ENCODE results near the gene FAM229B.
"Not testable (repeated sequence)": the region's sequence is repeated elsewhere in the genome, so short reads cannot be mapped to it uniquely, and the experiment has no call there.

Gene FAM229B, protein sequence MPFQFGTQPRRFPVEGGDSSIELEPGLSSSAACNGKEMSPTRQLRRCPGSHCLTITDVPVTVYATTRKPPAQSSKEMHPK

DNA sequence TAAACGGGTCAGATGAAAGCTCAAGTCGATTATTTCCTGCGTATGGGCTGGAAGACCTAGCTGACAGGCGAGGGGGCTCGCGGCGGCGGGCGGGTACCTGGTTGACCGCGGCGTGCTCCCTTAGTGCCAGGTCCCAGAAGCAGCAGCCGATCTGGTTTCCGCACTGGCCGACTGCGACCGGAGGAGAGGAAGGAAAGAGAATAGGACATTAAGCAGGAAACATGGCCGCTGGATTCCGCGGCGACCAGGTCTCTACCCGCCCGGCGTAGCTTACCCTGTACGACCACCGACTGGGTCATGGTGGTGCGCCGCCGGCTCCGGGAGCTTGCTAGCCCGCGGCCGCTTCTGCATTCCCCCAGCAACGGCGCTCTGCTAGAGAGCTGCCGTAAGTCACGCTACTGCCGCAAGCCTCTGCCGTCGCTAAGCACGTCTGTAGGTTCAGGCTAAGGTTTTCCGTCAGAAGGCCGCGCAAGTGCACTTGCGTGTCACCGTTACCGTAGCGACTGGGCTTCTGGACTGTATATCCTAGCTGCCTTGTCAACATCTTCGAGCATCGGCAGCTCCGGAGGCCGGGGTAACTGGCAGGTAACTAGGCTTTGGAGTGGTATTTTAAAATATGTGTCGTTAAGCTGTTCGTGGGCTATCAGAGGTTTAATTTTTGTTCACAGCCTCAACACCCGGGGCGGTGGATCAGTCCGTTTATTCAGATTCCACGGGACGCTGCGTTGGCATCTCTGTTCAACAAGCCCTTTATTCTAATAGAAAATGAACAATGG is at the start of gene FAM229B, which contains the start of gene TUBE1:
FAM229B (plus strand) TSS at position 456 of the 776 bp plus-strand sequence. CDS start 11,693 bp downstream, outside the sequence.
TUBE1 (minus strand) TSS at position 347 of the 776 bp plus-strand sequence; CDS start at position 299, 48 bp downstream.
- FAIRE-seq, result peak; percentile 60
- peak; percentile 90 for DNase-seq (ENCODE audit: low spot score)

DNA sequence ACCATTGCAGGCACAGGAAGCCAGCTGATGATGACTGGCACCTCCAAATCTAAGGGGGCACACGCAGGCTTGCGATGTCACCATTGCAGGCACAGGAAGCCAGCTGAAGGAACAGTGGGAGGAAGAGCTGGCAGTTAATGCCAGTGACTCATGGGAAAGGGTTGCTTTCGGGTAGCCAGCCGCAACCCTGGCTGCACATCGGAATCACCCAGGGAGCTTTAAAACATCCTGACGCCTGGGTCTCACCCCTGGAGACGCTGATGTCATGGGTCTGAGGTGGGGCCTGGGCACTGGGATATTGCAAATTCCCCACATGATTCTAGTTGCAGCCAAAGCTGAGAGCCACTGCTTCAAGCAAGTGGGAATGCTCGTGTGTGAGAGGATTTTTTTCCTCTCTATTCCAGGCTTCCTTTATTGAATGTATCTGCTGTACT is 49.6 kb upstream of the FAM229B start:
- FAIRE-seq, result peak; percentile 82
- peak; percentile 91 for DNase-seq (ENCODE audit: low spot score)

DNA sequence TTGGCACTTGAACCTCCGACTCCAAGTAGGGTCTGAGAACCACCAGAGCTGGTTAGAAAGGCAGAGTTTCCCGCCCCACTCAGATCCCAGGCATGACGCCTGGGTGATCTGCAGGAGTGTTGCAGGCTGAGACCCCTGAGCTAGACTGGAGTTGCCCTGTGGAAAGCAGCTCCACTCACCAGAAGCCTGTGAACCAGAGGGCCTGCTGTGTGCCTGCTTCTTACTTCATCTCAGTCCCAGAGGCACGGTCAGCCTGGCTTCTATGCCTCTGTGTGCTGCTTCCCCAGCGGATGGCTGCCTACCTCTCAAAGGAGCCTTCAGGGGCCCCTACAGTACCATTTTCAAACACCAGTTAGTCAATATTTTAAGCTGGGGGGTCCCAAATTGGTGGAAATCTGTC is 49.1 kb upstream of the FAM229B start:
- FAIRE-seq, result no peak

DNA sequence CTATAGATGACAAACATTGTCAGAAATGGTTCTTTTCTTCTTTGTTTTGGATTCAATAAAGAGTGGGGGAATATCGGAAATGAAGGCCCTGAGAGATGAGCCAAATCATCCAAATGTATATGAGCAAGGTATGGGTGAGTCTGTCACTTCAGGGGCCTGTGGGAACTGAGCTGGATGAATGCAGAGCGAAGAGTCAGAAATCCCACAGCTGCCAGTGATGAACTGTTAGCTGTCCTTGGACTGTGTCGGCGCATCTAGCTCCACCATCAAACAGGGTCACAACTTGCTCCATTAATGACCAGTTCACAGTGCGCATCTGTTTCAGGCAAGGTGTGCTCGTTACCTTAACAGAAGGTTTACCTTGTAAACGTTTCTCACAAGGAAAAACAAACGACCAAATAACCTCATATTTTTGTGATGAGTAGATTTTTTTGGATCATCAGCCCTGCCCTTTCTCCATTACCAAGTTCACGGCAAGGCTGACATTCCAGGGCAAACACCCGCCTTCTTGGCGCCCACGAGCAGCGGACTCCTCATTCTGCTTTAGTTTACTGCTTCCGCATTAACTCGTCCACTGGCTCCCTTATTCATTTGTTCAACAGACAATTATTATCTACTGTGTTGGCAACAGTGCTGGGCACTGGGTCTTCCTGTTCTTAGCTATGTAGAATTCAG is 48.5 kb upstream of the FAM229B start:
- DNase-seq (ENCODE audit: low spot score) (no peak), FAIRE-seq (no peak)

More for the DNA sequence above, 49.1 kb upstream of the FAM229B start:
- DNase-seq (ENCODE audit: low spot score), result no peak

DNA sequence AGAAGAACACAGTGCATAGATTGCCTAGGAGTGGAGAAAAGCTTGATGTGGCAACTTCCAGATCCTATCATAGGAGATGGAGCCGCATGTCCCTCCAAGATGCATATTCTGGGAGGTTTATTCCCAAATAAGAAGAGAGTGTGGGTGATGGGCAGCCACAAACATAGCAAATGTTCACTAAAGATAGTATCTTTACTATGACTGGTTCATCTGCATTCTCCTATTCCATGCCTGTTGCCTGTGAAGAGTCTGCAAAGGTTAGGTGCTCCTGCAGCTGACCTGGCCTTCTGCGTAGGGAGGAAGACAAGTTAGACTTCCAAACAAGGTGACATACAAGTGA is 48.0 kb upstream of the FAM229B start:
- DNase-seq (ENCODE audit: low spot score) (no peak), FAIRE-seq (no peak)

DNA sequence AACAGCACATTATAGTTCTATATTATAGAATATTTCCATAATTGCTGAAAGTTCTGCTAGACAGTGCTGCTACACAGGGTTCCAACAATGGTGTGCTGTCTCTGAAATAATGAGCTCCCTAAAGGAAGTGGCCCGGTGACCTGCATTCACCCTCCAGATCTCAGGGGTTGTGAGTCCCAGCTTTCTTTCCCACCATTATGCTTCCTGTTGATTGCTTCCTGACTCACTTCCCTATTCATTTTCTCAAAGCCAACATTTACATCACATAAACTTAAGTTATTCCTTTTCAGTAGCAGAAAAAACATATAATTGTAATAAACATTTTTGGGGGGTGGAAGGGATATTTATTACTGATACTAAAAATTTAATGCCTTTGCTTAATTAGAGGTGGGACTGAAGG is 46.4 kb upstream of the FAM229B start:
- FAIRE-seq, result no peak
- no peak for DNase-seq (ENCODE audit: low spot score)

DNA sequence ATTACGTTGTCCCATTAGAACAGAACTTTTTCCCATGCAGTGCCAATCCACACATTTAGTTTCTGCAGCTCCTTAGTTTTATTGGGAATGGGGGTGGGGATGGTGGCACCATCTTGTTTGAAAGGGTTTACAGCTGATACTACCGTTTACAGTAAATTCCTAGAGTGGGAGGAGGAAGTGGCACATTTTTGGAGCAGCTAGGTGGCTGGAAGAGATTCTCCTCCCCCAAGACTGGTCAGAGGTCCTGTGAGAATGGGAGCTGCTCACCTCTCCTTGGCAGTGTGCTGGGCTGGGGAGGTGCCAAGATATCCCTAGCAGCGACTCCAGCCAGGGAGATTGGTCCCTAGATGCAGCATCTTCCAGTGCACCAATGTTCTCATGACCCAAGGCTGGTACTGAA is 45.9 kb upstream of the FAM229B start:
- FAIRE-seq (no peak), DNase-seq (ENCODE audit: low spot score) (no peak)

DNA sequence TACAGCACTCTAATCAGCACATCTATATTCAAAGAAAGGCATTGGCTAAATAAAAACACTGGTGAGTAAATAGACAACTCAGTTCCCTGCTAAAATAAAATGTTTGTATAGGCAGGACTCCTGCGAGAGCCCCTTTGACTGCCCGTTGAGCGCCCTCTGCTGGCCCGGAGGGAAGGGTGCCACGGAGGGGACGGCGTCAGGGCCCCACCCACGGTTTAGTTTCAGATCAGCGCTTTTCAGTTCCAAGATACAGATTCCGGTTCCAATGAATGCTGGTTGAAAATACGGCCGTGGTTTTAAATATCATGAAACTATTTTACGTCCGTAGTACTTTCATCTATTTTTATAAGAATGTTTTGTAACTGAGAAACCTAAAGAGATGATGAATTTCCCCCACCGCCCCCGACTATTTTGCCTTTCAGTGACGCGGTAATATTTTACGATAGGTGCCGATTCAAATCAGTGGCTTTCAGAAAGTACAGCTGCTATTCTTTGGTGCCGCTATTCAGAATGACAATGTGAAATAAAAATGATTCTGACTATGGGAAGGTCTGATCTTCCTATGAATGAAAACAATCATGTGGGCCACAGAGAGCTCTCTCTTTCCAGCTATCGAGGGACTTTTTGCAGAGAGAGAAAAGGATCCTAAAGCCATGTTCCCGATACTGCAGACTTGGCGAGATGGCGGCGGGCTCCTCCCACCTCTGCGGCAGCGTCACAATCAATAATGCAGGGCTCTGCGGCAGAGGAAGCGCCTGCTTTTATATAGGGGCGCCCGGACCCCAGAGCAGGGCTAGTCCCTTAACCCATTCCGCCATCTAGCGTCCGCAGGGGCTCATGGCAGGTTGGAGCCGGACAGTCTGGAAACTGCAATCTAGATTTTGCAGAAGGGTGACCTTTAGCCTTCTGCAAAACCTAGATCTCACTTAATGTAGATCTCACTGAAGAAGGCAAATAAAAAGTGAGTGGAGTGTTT is 44.1 kb upstream of the FAM229B start:
- FAIRE-seq, result no peak

DNA sequence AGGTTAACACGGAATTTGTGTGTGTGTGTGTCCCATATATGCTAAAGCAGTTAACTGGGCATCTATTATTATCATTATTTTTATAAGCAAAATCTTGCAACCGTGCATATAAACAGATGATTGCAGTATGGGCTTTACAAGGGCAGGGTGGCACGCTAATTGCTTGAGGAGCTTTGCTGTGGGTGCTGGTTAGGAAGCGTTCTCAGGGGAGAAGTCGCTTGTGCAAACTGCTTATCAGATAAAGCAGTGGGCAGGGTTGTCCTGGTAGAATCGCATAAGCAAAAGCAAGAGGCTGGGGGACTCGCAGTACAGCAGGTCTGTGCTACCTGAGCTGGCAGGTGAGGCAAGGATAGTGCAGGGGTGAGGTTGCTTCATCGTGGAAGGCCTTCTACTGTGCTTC is 43.2 kb upstream of the FAM229B start:
- FAIRE-seq (no peak), DNase-seq (ENCODE audit: low spot score) (no peak)

More for the DNA sequence above, 44.1 kb upstream of the FAM229B start:
- DNase-seq (ENCODE audit: low spot score), result peak; percentile 50

DNA sequence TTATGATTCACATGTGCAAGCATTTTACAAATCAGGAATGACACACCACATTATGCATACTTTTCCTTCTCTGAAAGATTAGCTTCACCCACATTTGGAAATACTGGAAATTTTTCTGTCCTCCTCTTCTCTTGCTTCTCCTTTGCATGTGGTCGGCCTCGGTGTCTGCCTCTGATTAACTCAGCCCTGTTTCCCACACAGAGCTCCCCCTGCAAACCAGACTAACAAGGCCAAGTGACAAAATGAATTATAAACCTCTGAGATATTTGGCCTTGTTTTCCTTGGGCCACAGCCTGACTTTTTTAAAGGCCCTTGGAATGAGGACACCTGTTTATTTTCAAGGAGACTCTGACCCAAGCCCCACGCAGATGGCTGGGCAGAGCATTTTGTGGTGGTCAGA is 42.5 kb upstream of the FAM229B start:
- FAIRE-seq, result no peak
- DNase-seq (ENCODE audit: low spot score), result peak; percentile 58

DNA sequence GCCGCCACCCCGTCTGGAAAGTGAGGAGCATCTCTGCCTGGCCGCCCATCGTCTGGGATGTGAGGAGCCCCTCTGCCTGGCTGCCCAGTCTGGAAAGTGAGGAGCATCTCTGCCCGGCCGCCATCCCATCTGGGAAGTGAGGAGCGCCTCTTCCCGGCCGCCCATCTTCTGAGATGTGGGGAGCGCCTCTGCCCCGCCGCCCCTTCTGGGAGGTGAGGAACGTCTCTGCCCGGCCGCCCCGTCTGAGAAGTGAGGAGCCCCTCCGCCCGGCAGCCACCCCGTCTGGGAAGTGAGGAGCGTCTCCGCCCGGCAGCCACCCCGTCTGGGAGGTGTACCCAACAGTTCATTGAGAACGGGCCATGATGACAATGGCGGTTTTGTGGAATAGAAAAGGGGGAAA is 39.9 kb upstream of the FAM229B start:
- DNase-seq (ENCODE audit: low spot score); FAIRE-seq: not testable (repeated sequence)

DNA sequence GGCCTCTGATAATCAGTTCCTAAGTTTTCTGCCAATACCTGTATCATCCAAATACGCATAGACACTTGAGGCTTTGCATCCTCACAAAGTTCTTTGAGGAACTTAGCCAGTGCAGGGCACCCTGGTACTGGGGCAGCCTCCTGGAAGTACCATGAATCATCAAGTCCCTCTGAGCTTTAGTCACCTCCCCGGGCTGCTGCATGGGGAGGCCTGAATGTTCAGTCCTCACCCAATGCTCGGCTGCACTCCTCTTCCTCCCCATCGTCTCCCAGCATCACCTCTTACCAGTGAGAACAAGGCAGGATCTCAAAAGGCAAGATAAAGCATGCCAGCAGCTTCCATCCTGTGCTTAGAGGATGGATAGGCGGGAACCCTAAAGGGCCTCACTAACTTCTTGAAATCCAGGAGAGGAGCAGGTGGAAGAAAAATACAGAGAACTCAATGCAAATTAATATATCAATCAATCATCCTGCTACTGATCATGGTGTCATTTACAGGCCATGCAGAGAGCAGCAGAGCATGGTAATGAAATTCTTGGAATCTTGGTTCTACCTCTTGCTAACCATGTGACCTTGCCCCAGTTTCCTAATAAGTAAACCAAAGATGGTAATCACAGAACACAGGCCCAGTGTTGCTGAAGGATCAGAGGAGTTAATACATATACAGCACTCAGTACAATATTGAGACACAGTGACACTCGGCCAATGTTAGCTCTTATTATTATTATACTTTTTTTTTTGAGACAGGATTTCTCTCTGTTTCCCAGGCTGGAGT is 38.2 kb upstream of the FAM229B start:
- DNase-seq (ENCODE audit: low spot score) (peak; percentile 34), FAIRE-seq (no peak)

DNA sequence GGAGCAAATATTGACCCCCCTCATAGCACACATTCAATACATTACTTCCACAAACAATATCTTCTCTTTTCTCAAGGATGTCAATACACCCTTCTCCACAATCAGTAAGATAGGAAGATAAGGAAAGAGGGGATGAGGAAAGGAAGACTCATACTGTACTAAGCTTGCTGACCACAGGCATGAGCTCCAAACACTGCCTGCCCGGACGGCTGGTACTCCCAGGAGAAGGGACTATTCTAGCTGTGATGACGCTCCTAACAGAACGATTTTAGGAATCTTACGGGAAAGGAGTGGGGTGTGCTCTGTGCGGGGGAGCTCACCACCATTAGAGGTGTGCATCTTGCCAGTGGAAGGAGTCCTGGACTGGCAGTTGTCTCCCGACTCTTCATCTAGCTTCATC is 37.4 kb upstream of the FAM229B start:
- FAIRE-seq, result no peak

DNA sequence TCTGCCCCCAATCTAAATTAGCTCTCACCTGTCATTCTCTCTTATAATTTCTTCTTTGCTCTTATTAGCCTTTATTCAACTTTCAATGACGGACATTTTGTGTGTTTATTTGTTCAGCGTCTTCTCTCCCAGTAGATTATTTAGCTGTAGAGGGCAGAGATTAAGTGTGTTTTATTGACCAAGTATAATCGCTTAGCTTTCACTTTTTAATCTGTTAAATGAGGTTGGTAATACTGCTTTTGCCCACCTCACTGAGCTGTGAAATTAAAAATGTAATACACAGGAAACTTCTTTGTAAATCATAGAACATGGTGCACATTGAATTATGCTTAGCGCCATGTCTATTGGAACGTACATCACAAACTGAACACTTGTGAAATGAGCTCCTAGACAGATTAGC is 37.0 kb upstream of the FAM229B start:
- DNase-seq (ENCODE audit: low spot score) (no peak), FAIRE-seq (no peak)

More for the DNA sequence above, 37.4 kb upstream of the FAM229B start:
- no peak for DNase-seq (ENCODE audit: low spot score)

DNA sequence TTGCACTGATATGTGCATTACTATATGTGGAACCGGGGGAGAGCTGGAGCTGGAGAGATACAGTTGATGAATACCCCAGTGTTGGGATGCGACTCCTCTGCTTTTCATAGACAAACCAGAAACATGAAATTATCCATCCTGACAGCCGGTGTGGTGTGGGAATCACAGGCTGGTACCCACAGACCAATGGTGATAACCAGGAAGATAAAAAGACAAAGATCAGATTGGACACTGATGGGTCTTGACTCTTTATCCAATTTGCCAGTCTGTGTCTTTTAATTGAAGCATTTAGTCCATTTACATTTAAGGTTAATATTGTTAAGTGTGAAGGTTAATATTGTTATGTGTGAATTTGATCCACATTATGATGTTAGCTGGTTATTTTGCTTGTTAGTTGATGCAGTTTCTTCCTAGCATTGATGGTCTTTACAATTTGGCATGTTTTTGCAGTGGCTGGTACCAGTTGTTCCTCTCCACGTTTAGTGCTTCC is 36.1 kb upstream of the FAM229B start:
- not testable (repeated sequence) for FAIRE-seq; DNase-seq (ENCODE audit: low spot score)

DNA sequence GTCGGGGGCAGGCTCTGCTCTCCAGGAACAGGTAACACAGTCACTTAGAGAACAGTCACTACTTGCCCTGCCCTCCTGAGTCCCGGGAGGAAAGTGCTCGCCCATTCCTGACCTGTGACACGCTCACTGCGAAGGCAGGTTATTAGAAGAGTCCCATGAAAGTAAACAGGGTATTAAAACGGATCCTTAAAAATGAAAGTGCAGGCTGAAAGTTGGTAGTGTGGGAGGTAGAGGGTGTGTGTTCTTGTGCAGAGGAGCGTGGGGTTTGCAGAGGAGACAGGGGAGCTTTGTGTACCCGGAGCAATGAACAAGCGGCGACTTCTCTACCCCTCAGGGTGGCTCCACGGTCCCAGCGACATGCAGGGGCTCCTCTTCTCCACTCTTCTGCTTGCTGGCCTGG is 33.4 kb upstream of the FAM229B start, which contains the start of gene CCN6:
CCN6 (plus strand) TSS at position 104 of the 400 bp plus-strand sequence; CDS start at position 358, 254 bp downstream.
- no peak for DNase-seq (ENCODE audit: low spot score)
- no peak for FAIRE-seq

DNA sequence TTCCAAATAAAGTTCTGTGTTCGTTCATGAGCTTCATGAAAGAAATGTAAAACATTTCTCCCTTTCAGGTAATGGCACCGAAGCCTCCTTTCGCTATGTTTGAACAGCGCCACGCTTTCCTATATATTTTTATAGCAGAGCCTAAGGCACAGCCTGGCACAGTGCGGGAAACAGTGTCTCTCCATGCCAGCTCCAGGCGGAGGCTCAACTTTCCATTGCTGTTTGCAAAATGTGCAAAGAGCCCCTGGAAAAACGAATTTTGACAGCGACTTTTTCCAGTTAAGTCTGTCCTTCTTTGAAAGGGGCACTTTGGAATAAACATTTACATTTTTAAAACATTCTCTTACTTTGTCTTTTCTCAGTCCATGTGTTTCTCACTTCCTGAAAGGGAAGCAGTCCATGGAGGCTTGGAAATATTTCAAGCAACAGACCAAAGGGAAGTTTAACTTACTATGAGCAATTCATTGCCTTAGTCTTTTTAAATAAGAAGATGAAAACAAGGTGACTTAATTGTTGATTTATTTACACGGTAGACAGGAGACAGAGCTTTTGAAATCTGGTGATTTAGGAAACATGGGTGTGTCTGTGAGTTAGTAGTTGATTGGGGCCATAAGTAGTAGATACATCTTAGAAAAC is 32.7 kb upstream of the FAM229B start:
- FAIRE-seq, result no peak
- DNase-seq (ENCODE audit: low spot score), result no peak

DNA sequence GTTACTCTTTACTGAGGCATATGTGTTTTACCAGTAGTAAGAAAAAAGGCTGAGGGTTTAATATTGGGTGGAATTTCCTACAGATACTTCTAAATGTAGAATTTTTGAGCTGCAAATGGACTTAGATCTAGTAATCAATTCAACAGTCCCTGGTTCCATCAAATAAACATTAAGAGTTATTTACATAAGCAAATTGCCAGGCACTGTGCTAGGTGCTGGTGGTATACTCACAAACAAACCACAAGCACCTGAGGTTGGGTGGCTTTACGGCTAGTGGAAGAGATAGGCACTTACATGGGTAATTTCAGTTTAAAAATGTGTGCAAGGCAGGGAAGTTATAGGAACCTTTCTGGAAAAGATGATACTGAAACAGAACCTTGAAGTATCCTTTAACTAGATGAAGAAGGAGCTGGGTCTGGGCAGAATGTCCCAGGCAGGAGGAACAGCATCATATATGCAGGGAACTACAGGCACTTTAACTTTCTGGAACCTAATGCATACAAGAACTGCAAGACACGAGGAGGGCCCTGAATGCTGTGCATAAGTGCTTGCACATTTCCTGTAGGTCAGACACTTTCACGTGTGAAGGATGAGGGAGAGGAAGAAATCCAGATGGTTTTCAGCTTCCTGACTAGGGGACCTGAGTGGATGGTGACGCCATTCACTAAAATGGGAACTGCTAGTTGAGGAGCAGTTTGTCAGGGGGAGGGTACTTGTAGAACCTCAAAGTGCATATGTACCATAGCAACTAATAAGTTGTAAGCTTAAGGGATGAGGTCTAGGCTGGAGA is 29.0 kb upstream of the FAM229B start:
- FAIRE-seq (no peak), DNase-seq (ENCODE audit: low spot score) (no peak)

DNA sequence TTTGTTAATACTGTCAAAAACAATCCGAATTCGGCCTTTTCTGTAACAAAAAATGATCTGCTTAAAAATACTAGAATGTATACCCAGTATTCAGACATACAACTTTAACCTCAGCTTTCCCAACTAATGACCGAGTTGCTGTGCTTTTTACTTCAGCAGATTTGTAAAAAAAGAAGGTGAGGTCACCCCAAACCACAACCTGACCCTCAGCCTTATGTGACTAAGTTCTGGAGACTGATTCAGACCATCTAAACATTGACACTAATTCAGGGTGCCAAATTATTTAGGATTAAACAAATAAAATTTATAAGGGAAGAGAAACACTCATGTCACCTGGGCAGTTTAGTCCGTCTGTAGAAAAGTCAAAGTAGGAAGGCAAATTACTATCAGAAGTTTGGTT is 25.8 kb upstream of the FAM229B start:
- DNase-seq (ENCODE audit: low spot score), result no peak
- no peak for FAIRE-seq

Data from RCC 7860 (cell line).